Measurements from ENCODE around the gene RRBP1. TPM values are rescaled to one million over a fixed set of nuclear protein-coding genes. Genes with fewer than 3 reads are reported as not detected.

Gene RRBP1
- total RNA-seq, 1 donor from 2014 or later = 312 TPM

DNA sequence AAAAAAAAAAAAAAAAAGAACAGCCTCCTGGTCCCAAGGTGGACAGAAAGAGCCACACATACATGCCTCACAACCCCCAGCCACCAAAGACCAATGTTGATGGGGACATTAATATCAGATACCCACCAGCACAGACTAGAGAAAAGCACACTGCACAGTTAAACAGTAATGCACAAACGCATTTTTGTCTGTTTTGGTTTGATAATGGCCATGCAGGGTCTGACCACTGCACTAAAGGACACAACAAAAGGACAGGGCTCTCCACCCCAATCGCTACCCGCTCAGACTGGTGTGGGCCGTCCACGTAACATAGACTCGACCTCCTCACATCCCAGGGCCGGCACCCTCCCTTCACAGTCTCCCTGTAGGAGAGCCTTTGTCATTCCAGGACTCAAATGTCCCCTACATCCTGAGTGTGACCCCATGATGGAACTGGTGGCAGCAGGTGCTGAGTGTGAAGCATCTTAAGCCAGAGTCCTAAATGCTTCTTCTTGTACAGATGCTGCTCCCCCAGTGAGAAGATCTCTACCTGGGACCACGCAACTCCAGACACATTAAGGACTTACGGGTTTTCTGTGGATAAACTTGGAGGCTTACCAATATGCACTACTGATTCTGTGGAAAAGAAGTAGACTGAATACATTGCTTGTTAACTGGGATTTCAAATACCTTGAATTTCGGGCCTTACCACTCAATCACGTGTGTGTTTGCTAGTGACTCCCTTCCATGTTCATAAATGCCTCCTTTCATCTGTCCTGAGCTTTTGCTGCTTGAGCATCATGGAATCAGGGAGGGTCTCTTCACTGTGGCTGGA, 28.0 kb downstream of the RRBP1 start:
- Mint-ChIP-seq H3K4me1 (ENCODE audit: unreplicated experiment) (peaks cover 54% of the 10 kb centered on the region), H3K36me3 (ENCODE audit: unreplicated experiment) (peaks cover 41% of the 10 kb centered on the region), H3K27me3 (ENCODE audit: unreplicated experiment) (no peaks in the 10 kb centered on the region), H3K4me3 (ENCODE audit: unreplicated experiment) (no peak overlapping the region), H3K27ac (ENCODE audit: unreplicated experiment) (peak overlapping the region; percentile 66), H3K9me3 (ENCODE audit: unreplicated experiment) (no peaks in the 10 kb centered on the region)
- no peak for DNase-seq (ENCODE audit: extremely low spot score, unreplicated experiment)
- TF ChIP-seq, protein P1, sequence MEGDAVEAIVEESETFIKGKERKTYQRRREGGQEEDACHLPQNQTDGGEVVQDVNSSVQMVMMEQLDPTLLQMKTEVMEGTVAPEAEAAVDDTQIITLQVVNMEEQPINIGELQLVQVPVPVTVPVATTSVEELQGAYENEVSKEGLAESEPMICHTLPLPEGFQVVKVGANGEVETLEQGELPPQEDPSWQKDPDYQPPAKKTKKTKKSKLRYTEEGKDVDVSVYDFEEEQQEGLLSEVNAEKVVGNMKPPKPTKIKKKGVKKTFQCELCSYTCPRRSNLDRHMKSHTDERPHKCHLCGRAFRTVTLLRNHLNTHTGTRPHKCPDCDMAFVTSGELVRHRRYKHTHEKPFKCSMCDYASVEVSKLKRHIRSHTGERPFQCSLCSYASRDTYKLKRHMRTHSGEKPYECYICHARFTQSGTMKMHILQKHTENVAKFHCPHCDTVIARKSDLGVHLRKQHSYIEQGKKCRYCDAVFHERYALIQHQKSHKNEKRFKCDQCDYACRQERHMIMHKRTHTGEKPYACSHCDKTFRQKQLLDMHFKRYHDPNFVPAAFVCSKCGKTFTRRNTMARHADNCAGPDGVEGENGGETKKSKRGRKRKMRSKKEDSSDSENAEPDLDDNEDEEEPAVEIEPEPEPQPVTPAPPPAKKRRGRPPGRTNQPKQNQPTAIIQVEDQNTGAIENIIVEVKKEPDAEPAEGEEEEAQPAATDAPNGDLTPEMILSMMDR (IDR thresholded peaks at IDR 0.05) = no peak

DNA sequence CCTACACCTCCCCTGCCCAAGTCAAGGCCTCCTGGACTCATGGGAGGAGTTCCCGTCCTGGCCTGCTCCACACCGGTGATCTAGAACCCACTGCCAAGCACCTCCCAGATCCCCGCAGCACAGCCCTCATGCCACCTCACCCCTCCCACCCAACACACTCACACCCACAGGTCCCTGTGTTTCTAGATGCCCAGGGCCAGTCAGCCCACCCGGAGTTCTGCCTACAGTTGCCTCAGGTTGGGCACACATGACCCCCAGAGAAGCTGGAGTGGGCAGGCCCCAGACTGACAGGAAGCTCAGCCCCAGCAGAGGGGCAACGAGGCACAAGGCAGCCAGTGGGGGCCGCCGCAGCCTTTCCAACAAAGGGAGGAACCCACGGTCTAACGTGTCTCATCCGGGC, 29.6 kb downstream of the RRBP1 start:
- no peaks in the 10 kb centered on the region for H3K9me3 Mint-ChIP-seq (ENCODE audit: unreplicated experiment)
- no peaks in the 10 kb centered on the region for H3K27me3 Mint-ChIP-seq (ENCODE audit: unreplicated experiment)
- DNase-seq (ENCODE audit: extremely low spot score, unreplicated experiment) = no peak
- peaks cover 61% of the 10 kb centered on the region for H3K4me1 Mint-ChIP-seq (ENCODE audit: unreplicated experiment)
- no peak overlapping the region for H3K4me3 Mint-ChIP-seq (ENCODE audit: unreplicated experiment)
- H3K27ac Mint-ChIP-seq (ENCODE audit: unreplicated experiment) = peak overlapping the region; percentile 18
- peaks cover 32% of the 10 kb centered on the region for H3K36me3 Mint-ChIP-seq (ENCODE audit: unreplicated experiment)
- TF ChIP-seq, protein P1 (IDR thresholded peaks at IDR 0.05) = no peak

DNA sequence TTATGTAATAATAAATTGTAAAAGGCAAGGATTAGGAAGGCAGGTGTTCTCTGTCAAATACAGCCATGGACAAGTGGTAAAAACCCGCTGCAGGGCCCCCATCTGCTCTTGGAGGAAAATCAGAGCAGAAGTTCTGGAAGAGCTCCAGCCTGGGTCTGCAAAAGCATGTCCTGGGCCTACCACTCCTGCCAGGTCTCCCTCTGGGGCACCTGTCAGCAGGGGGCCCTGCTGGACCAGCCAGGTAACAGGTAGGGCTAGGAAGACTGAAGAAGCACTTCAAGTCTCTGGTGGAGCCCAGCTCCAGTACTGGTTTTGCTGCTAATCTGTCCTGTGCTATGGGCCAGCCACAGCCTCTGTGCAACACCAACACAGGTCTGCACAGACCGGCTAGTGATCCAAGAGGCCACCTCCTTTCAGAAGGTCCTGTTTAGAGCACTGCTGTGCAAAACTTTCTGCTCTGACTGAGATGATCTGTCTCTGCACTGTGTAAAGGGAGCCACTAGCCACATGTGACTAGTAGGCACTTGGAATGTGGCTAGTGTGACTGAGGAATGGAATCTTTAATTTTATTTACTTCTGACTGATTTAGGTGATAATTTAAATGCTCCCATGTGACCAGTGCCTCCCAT, 30.2 kb downstream of the RRBP1 start:
- peak overlapping the region; percentile 18 for H3K27ac Mint-ChIP-seq (ENCODE audit: unreplicated experiment)
- DNase-seq (ENCODE audit: extremely low spot score, unreplicated experiment) = no peak
- H3K4me3 Mint-ChIP-seq (ENCODE audit: unreplicated experiment) = no peak overlapping the region
- TF ChIP-seq, protein P1 (IDR thresholded peaks at IDR 0.05) = no peak
- peaks cover 59% of the 10 kb centered on the region for H3K4me1 Mint-ChIP-seq (ENCODE audit: unreplicated experiment)
- H3K27me3 Mint-ChIP-seq (ENCODE audit: unreplicated experiment) = no peaks in the 10 kb centered on the region
- no peaks in the 10 kb centered on the region for H3K9me3 Mint-ChIP-seq (ENCODE audit: unreplicated experiment)
- H3K36me3 Mint-ChIP-seq (ENCODE audit: unreplicated experiment) = peaks cover 26% of the 10 kb centered on the region

DNA sequence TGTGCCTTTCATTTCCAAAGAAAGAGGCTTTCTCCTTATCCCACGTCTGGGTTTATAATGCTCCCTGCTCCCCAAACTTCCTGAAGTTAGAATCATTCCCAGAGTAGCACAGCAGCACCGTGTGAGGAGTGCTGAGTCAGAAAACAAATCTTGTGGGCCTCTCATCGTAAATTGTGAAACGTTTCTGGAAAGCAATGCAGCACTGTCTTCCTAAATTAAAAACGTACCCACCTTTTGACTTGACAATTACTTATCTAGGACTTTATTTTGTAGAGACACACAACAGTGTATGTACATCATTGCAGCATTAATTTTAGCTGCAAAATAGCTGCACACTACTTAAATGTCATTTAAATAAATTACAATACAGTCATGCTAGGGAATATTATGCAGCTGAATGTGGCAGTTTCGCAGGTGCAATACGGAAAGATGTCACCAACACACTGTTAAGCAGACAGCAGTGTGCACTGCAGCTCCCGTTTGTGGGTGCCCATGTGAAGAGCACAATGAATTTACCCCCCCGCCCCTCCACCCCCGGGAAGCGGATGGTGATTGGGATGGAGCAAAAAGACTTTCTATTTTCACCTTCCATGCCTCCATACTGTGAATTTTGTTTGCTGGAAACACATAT, 30.8 kb downstream of the RRBP1 start:
- Mint-ChIP-seq H3K4me3 (ENCODE audit: unreplicated experiment) (no peak overlapping the region), H3K4me1 (ENCODE audit: unreplicated experiment) (peaks cover 60% of the 10 kb centered on the region), H3K27ac (ENCODE audit: unreplicated experiment) (peak overlapping the region; percentile 55), H3K27me3 (ENCODE audit: unreplicated experiment) (no peaks in the 10 kb centered on the region), H3K9me3 (ENCODE audit: unreplicated experiment) (no peaks in the 10 kb centered on the region), H3K36me3 (ENCODE audit: unreplicated experiment) (peaks cover 21% of the 10 kb centered on the region)
- DNase-seq (ENCODE audit: extremely low spot score, unreplicated experiment) = no peak
- TF ChIP-seq, protein P1 (IDR thresholded peaks at IDR 0.05) = no peak
